BJ (cell line): ENCODE measurements around the gene PARP11. TPM values are rescaled to one million over a fixed set of nuclear protein-coding genes. Genes with fewer than 3 reads are reported as not detected.

Source experiments
- CTCF ChIA-PET: fragments of 350-600 bp; formaldehyde crosslinking; extraction: SDS; loops from one replicate; lab custom pipeline; 2021; ENCODE audit warnings: antibody characterized with exemption, inconsistent platforms; lab: Yijun Ruan, JAX
- POLR2A ChIA-PET: fragments of 300-600 bp; sonication (Branson Sonifier 250); formaldehyde crosslinking; extraction: SDS; loops from one replicate; lab custom pipeline; 2021; ENCODE audit warnings: antibody characterized with exemption; lab: Charles Lee
- DNase-seq: peaks from one replicate; pipeline ENCODE4 v3.0.0-alpha.2; 2011; ENCODE audit warnings: low read depth
- H3K27me3 ChIP-seq: 2 replicates; pipeline ENCODE4 v1.6.0; 2011; ENCODE audit warnings: low read length; ENCODE audit not compliant: control insufficient read depth, insufficient read depth
- H3K36me3 ChIP-seq: 2 replicates; pipeline ENCODE4 v1.5.1; 2011; ENCODE audit warnings: low read length; ENCODE audit not compliant: control insufficient read depth, insufficient read depth
- H3K4me3 ChIP-seq: 2 replicates; pipeline ENCODE4 v1.5.1; 2011; ENCODE audit warnings: low read depth, mild to moderate bottlenecking, control low read depth, low read length
- CTCF ChIP-seq: IDR thresholded peaks from 2 replicates; pipeline ENCODE4 v1.5.1; 2011; ENCODE audit warnings: low read depth, mild to moderate bottlenecking, control low read depth, inconsistent platforms, low read length, moderate library complexity; ENCODE audit not compliant: insufficient read depth
- polyA plus RNA-seq: library from polyadenylated mRNA; depleted of rRNA; stranded (reverse); fragments of >200 nt; gene quantifications from 2 replicates; pipeline ENCODE4 v1.2.3, GENCODE V29; 2011

The PARP11 gene
- polyA plus RNA-seq, 1 experiment: 3.4 TPM

GRCh38 chr12:3904999-3905398, 31.8 kb upstream of the PARP11 start:
- POLR2A ChIA-PET: no interaction called here
- no peak overlapping the region for H3K4me3 ChIP-seq
- H3K36me3 ChIP-seq: no peaks in the 10 kb centered on the region
- no peaks in the 10 kb centered on the region for H3K27me3 ChIP-seq
- no peak for DNase-seq
- no peak for TF ChIP-seq CTCF
- CTCF ChIA-PET: interaction anchor here (1.3 kb wide), 1 partner anchor 18 kb away, joined by 3 read pairs; no protein-coding TSS in a partner anchor

GRCh38 chr12:3902921-3903320, 29.7 kb upstream of the PARP11 start:
- CTCF ChIA-PET: no interaction called here

GRCh38 chr12:3901116-3901515, 27.9 kb upstream of the PARP11 start:
- CTCF ChIA-PET: no interaction called here
- POLR2A ChIA-PET: no interaction called here
- H3K36me3 ChIP-seq: no peaks in the 10 kb centered on the region
- H3K27me3 ChIP-seq: peaks cover 3% of the 10 kb centered on the region; the same call in 1 of the 2 replicates
- TF ChIP-seq CTCF: no peak
- no peak overlapping the region for H3K4me3 ChIP-seq
- DNase-seq: no peak

More at GRCh38 chr12:3902921-3903320, 29.7 kb upstream of the PARP11 start:
- no peak for TF ChIP-seq CTCF
- DNase-seq: no peak
- POLR2A ChIA-PET: no interaction called here
- no peaks in the 10 kb centered on the region for H3K27me3 ChIP-seq
- H3K4me3 ChIP-seq: no peak overlapping the region
- no peaks in the 10 kb centered on the region for H3K36me3 ChIP-seq

- ChIA-PET CTCF (interaction anchor here (0.6 to 4.0 kb wide), 2 partner anchors 13 to 97 kb away, joined by 4 to 25 read pairs; no protein-coding TSS in a partner anchor), POLR2A (no interaction called here)
- no peak for DNase-seq
- Histone ChIP-seq H3K4me3 (no peak overlapping the region), H3K27me3 (peaks cover 4% of the 10 kb centered on the region; the same call in 1 of the 2 replicates), H3K36me3 (no peaks in the 10 kb centered on the region)
- TF ChIP-seq CTCF: no peak
These were observed 25.6 kb upstream of the PARP11 start for GRCh38 chr12:3898756-3899155.

GRCh38 chr12:3897371-3897971, 24.3 kb upstream of the PARP11 start:
- no peak for DNase-seq
- H3K4me3 ChIP-seq: no peak overlapping the region
- no peak for TF ChIP-seq CTCF
- no peaks in the 10 kb centered on the region for H3K36me3 ChIP-seq
- H3K27me3 ChIP-seq: peaks cover 4% of the 10 kb centered on the region; the same call in 1 of the 2 replicates
- ChIA-PET CTCF (interaction anchor here (4.0 kb wide), 1 partner anchor 12 kb away, joined by 25 read pairs; no protein-coding TSS in a partner anchor), POLR2A (no interaction called here)
